PC-9 (cell line): ENCODE data around the gene FABP7. TPM values are rescaled to one million over a fixed set of nuclear protein-coding genes. Genes with fewer than 3 reads are reported as not detected.

Experiments used
- BruUV-seq: library from RNA; stranded (reverse); fragments of 400-500 nt; replicated peaks from 2 replicates; lab custom pipeline; 2021; lab: Mats Ljungman, UMichigan
- CTCF ChIA-PET: fragments of 300-600 bp; sonication (Branson Sonifier 250); formaldehyde crosslinking; loops from one replicate; lab custom pipeline; 2022; ENCODE audit warnings: antibody characterized with exemption; lab: Charles Lee
- POLR2A ChIA-PET: fragments of 300-600 bp; sonication (Branson Sonifier 250); formaldehyde crosslinking; loops from one replicate; lab custom pipeline; 2022; ENCODE audit warnings: antibody characterized with exemption; ENCODE audit not compliant: unreplicated experiment; lab: Charles Lee
- DNase-seq, 2 experiments: peaks; one replicate each; pipeline versions ENCODE4 v3.0.0 to v3.0.0-alpha.2; 2015 to 2022; ENCODE audit warnings: mixed read lengths in 1 of 2
- H2AFZ ChIP-seq: fragments of 200-600 bp; sonication (generic); 2 replicates; pipeline ENCODE4 v1.8.1; 2017; ENCODE audit warnings: antibody characterized with exemption
- H3F3A ChIP-seq: fragments of 200-600 bp; sonication (generic); 2 replicates; pipeline ENCODE4 v1.8.1; 2017; ENCODE audit warnings: antibody characterized with exemption, mild to moderate bottlenecking, low read depth; ENCODE audit not compliant: insufficient read depth
- H3K27ac ChIP-seq: fragments of 200-600 bp; sonication (generic); 2 replicates; pipeline ENCODE4 v1.6.1; 2016; ENCODE audit warnings: mixed run types
- H3K27me3 ChIP-seq: fragments of 200-600 bp; sonication (generic); 2 replicates; pipeline ENCODE4 v1.6.1; 2016; ENCODE audit warnings: low read depth, mixed run types; ENCODE audit not compliant: insufficient read depth
- H3K36me3 ChIP-seq: fragments of 200-600 bp; sonication (generic); 2 replicates; pipeline ENCODE4 v1.6.1; 2016; ENCODE audit warnings: low read depth, mixed run types
- H3K4me1 ChIP-seq: fragments of 200-600 bp; sonication (generic); replicated peaks from 2 replicates; pipeline ENCODE4 v1.6.1; 2016; ENCODE audit warnings: mixed run types; ENCODE audit not compliant: insufficient read depth
- H3K4me2 ChIP-seq: fragments of 200-600 bp; sonication (generic); 2 replicates; pipeline ENCODE4 v1.6.1; 2017; ENCODE audit warnings: mixed run types
- H3K4me3 ChIP-seq: fragments of 200-600 bp; sonication (generic); 2 replicates; pipeline ENCODE4 v1.6.1; 2016; ENCODE audit warnings: mixed run types
- H3K79me2 ChIP-seq: fragments of 200-600 bp; sonication (generic); 2 replicates; pipeline ENCODE4 v1.6.1; 2017; ENCODE audit warnings: low read depth, mixed run types
- H3K9me2 ChIP-seq: fragments of 200-600 bp; sonication (generic); 2 replicates; pipeline ENCODE4 v1.8.1; 2017; ENCODE audit warnings: mild to moderate bottlenecking; ENCODE audit not compliant: insufficient read depth
- H3K9me3 ChIP-seq: fragments of 200-600 bp; sonication (generic); 2 replicates; pipeline ENCODE4 v1.8.1; 2016; ENCODE audit warnings: low read depth; ENCODE audit not compliant: insufficient read depth
- H4K20me1 ChIP-seq: fragments of 200-600 bp; sonication (generic); 2 replicates; pipeline ENCODE4 v1.8.1; 2017; ENCODE audit not compliant: insufficient read depth
- CTCF ChIP-seq: fragments of 200-600 bp; sonication (generic); conservative IDR thresholded peaks from 2 replicates; pipeline ENCODE4 v1.6.1; 2017; ENCODE audit warnings: mixed run types, antibody characterized with exemption, mild to moderate bottlenecking, moderate library complexity
- EZH2 ChIP-seq: fragments of 200-600 bp; sonication (generic); IDR thresholded peaks from 2 replicates; pipeline ENCODE4 v1.8.0; 2017; ENCODE audit warnings: antibody characterized with exemption, low read depth
- intact Hi-C: fragments of 100-400 bp; cut with micrococcal nuclease; formaldehyde crosslinking; loops from one replicate; pipeline ENCODE4 v1.10.0; 2022; ENCODE audit not compliant: unreplicated experiment
- total RNA-seq: library from RNA; stranded (reverse); gene quantifications from 2 replicates; pipeline ENCODE4 v1.2.3, GENCODE V29; 2021

The FABP7 gene
- total RNA-seq, 1 experiment from 2014 or later: not detected

GRCh38 chr6:122797537-122797936 is 18.0 kb downstream of the FABP7 start:
- intact Hi-C loops: no loop called here
- Histone ChIP-seq H3K27ac (no peak overlapping the region), H3K36me3 (no peaks in the 10 kb centered on the region), H3F3A (0 out of 2 replicates have a peak, but pooled peaks cover 12% of the 10 kb centered on the region), H3K4me1 (peaks cover 25% of the 10 kb centered on the region), H3K79me2 (no peaks in the 10 kb centered on the region), H3K9me3 (no peaks in the 10 kb centered on the region), H4K20me1 (no peaks in the 10 kb centered on the region), H2AFZ (0 out of 2 replicates have a peak overlapping the region, but pooled peaks have one; percentile 6), H3K9me2 (no peaks in the 10 kb centered on the region), H3K4me3 (no peak overlapping the region), H3K27me3 (no peaks in the 10 kb centered on the region), H3K4me2 (no peak overlapping the region)
- DNase-seq: no peak
- ChIA-PET POLR2A (no interaction called here), CTCF (no interaction called here)
- TF ChIP-seq CTCF (no peak), EZH2 (no peak)
- no TSS peak for BruUV-seq

GRCh38 chr6:122798099-122798641 is 18.7 kb downstream of the FABP7 start:
- CTCF ChIA-PET: no interaction called here
- no TSS peak for BruUV-seq
- 0 out of 2 replicates have a peak overlapping the region, but pooled peaks have one; percentile 6 for H2AFZ ChIP-seq
- H4K20me1 ChIP-seq: no peaks in the 10 kb centered on the region
- no peaks in the 10 kb centered on the region for H3K27me3 ChIP-seq
- no peaks in the 10 kb centered on the region for H3K9me3 ChIP-seq
- H3K4me3 ChIP-seq: no peak overlapping the region
- H3K4me1 ChIP-seq: peaks cover 27% of the 10 kb centered on the region
- POLR2A ChIA-PET: no interaction called here
- peak in 1 of 2 experiments; percentile 47 for DNase-seq
- intact Hi-C loops: no loop called here
- no peak overlapping the region for H3K27ac ChIP-seq
- H3K36me3 ChIP-seq: no peaks in the 10 kb centered on the region
- TF ChIP-seq CTCF: no peak
- no peaks in the 10 kb centered on the region for H3K9me2 ChIP-seq
- 0 out of 2 replicates have a peak overlapping the region, but pooled peaks have one; percentile 2 for H3K4me2 ChIP-seq
- no peaks in the 10 kb centered on the region for H3K79me2 ChIP-seq
- peaks cover 14% of the 10 kb centered on the region; the same call in 1 of the 2 replicates for H3F3A ChIP-seq

- Histone ChIP-seq H2AFZ (no peak overlapping the region), H3F3A (peaks cover 14% of the 10 kb centered on the region; the same call in 1 of the 2 replicates), H3K4me3 (no peak overlapping the region), H3K9me2 (no peaks in the 10 kb centered on the region), H3K9me3 (no peaks in the 10 kb centered on the region), H3K36me3 (no peaks in the 10 kb centered on the region), H3K79me2 (no peaks in the 10 kb centered on the region), H3K27ac (no peak overlapping the region), H4K20me1 (no peaks in the 10 kb centered on the region), H3K4me2 (no peak overlapping the region), H3K4me1 (peaks cover 33% of the 10 kb centered on the region), H3K27me3 (no peaks in the 10 kb centered on the region)
- BruUV-seq: no TSS peak
- POLR2A ChIA-PET: no interaction called here
- DNase-seq: no peak
- intact Hi-C loops: no loop called here
- CTCF ChIA-PET: no interaction called here
- TF ChIP-seq CTCF (no peak), EZH2 (no peak)
Observed at GRCh38 chr6:122799140-122799745, 19.7 kb downstream of the FABP7 start.
